Neural cell (in vitro differentiated cells): ENCODE results near the gene SH3D19. TPM values are rescaled to one million over a fixed set of nuclear protein-coding genes. Genes with fewer than 3 reads are reported as not detected.

Source experiments
- H2AFZ ChIP-seq: fragments of 200-600, 300-800 bp; sonication (generic), shearing (Covaris generic); 2 replicates; pipeline ENCODE4 v1.6.0; 2014; ENCODE audit warnings: low read depth, mild to moderate bottlenecking, antibody characterized with exemption, low read length, moderate library complexity
- H3F3A ChIP-seq: fragments of 200-600 bp; shearing (Covaris generic); 2 replicates; pipeline ENCODE4 v1.6.1; 2016; ENCODE audit warnings: mild to moderate bottlenecking, moderate library complexity, mixed read lengths, antibody characterized with exemption, low read length; ENCODE audit not compliant: insufficient read depth, poor library complexity, severe bottlenecking
- H3K27ac ChIP-seq: fragments of 200-600, 300-800 bp; sonication (generic), shearing (Covaris generic); 2 replicates; pipeline ENCODE4 v1.5.1; 2014; ENCODE audit warnings: mild to moderate bottlenecking, low read length, moderate library complexity
- H3K27me3 ChIP-seq: fragments of 300-800, 200-600 bp; sonication (generic), shearing (Covaris generic); 2 replicates; pipeline ENCODE4 v1.6.0; 2014; ENCODE audit warnings: mild to moderate bottlenecking, low read depth, low read length, moderate library complexity; ENCODE audit not compliant: insufficient read depth
- H3K36me3 ChIP-seq: fragments of 300-800, 200-600 bp; sonication (generic), shearing (Covaris generic); 2 replicates; pipeline ENCODE4 v1.5.1; 2014; ENCODE audit warnings: mild to moderate bottlenecking, antibody characterized with exemption, low read length, moderate library complexity; ENCODE audit not compliant: insufficient read depth
- H3K4me2 ChIP-seq: fragments of 300-800, 200-600 bp; sonication (generic), shearing (Covaris generic); 2 replicates; pipeline ENCODE4 v1.6.0; 2014; ENCODE audit warnings: mild to moderate bottlenecking, low read length
- H3K4me3 ChIP-seq: fragments of 300-800, 200-600 bp; sonication (generic), shearing (Covaris generic); 2 replicates; pipeline ENCODE4 v1.5.1; 2014; ENCODE audit warnings: mild to moderate bottlenecking, low read length, moderate library complexity
- H3K79me2 ChIP-seq: fragments of 200-600 bp; shearing (Covaris generic); replicated peaks from 2 replicates; pipeline ENCODE4 v1.6.0; 2014; ENCODE audit warnings: mild to moderate bottlenecking, low read length, moderate library complexity; ENCODE audit not compliant: insufficient read depth
- H3K9ac ChIP-seq: fragments of 300-800, 200-600 bp; sonication (generic), shearing (Covaris generic); 2 replicates; pipeline ENCODE4 v1.6.1; 2016; ENCODE audit warnings: mild to moderate bottlenecking, low read length, mixed read lengths
- H3K9me2 ChIP-seq: fragments of 200-600 bp; shearing (Covaris generic); 2 replicates; pipeline ENCODE4 v1.6.1; 2016; ENCODE audit warnings: mild to moderate bottlenecking, low read length, mixed read lengths; ENCODE audit not compliant: insufficient read depth
- H3K9me3 ChIP-seq: fragments of 200-600, 300-800 bp; sonication (generic), shearing (Covaris generic); 2 replicates; pipeline ENCODE4 v1.6.1; 2016; ENCODE audit warnings: mild to moderate bottlenecking, mixed run types, low read length, moderate library complexity, mixed read lengths
- H4K20me1 ChIP-seq: fragments of 200-600 bp; shearing (Covaris generic); 2 replicates; pipeline ENCODE4 v1.6.1; 2016; ENCODE audit warnings: mild to moderate bottlenecking, mixed run types; ENCODE audit not compliant: insufficient read depth
- CTCF ChIP-seq: fragments of 450-650 bp; IDR thresholded peaks from 2 replicates; pipeline ENCODE4 v1.5.1; 2014; ENCODE audit warnings: antibody characterized with exemption, mild to moderate bottlenecking, moderate library complexity; ENCODE audit not compliant: poor library complexity, severe bottlenecking
- EP300 ChIP-seq: fragments of 450-650 bp; conservative IDR thresholded peaks from 2 replicates; pipeline ENCODE4 v1.6.1; 2014; ENCODE audit warnings: antibody characterized with exemption, mild to moderate bottlenecking, moderate library complexity; ENCODE audit not compliant: poor library complexity, severe bottlenecking
- EZH2 ChIP-seq: fragments of 200-600, 300-800 bp; shearing (Covaris generic), sonication (generic); IDR thresholded peaks from 2 replicates; pipeline ENCODE4 v1.6.1; 2014; ENCODE audit warnings: antibody characterized with exemption, low read length, borderline replicate concordance, mild to moderate bottlenecking; ENCODE audit not compliant: insufficient read depth, poor library complexity, severe bottlenecking
- MXI1 ChIP-seq: fragments of 450-650 bp; conservative IDR thresholded peaks from 2 replicates; pipeline ENCODE4 v1.6.1; 2014; ENCODE audit warnings: antibody characterized with exemption, mild to moderate bottlenecking; ENCODE audit not compliant: poor library complexity, severe bottlenecking
- POLR2AphosphoS5 ChIP-seq: IDR thresholded peaks from 2 replicates; pipeline ENCODE4 v1.6.1; 2012
- RAD21 ChIP-seq: fragments of 450-650 bp; conservative IDR thresholded peaks from 2 replicates; pipeline ENCODE4 v1.6.1; 2014; ENCODE audit warnings: antibody characterized with exemption, mild to moderate bottlenecking, moderate library complexity
- SMC3 ChIP-seq: fragments of 450-650 bp; conservative IDR thresholded peaks from 2 replicates; pipeline ENCODE4 v1.6.1; 2014; ENCODE audit warnings: antibody characterized with exemption, mild to moderate bottlenecking, moderate library complexity; ENCODE audit not compliant: poor library complexity
- TAF1 ChIP-seq: IDR thresholded peaks from 2 replicates; pipeline ENCODE4 v1.6.1; 2012; ENCODE audit warnings: low read depth
- polyA plus RNA-seq: library from polyadenylated mRNA; depleted of rRNA; stranded (reverse); fragments of >200 nt; gene quantifications from 2 replicates; pipeline ENCODE4 v1.2.3, GENCODE V29; 2014
- TF ChIP-seq, protein P1 (sequence below): IDR thresholded peaks from 2 replicates; pipeline ENCODE4 v1.6.1; 2012; ENCODE audit warnings: borderline replicate concordance

SH3D19 gene
- polyA plus RNA-seq, 1 donor from 2014 or later = 0.46 TPM

DNA sequence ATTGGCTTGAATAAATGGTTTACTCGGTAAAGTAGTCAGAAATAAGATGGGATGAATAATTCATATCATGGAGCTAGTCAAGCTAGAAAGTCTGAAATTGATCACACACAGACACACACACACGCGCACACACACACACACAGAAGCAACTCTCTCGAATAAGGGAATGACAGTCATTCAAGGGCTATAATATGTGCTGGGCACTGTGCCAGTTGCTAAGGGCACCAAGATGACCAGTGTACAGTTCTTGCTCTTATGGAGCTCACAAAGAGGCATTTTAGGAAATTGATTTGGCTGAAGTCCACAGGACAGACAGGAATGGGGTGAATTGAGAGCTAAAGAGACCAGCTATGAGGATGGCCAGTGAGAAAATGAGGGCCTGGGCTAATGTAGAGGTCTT is 34.2 kb upstream of the SH3D19 start:
- no peak overlapping the region for H3K9ac ChIP-seq
- no peaks in the 10 kb centered on the region for H3F3A ChIP-seq
- no peaks in the 10 kb centered on the region for H3K79me2 ChIP-seq
- no peak overlapping the region for H2AFZ ChIP-seq
- no peak overlapping the region for H3K4me2 ChIP-seq
- no peak overlapping the region for H3K4me3 ChIP-seq
- H3K27me3 ChIP-seq = no peaks in the 10 kb centered on the region
- H3K36me3 ChIP-seq = no peaks in the 10 kb centered on the region
- H3K27ac ChIP-seq = no peak overlapping the region
- H4K20me1 ChIP-seq = no peaks in the 10 kb centered on the region
- TF ChIP-seq EP300 = no peak
- TF ChIP-seq MXI1 = no peak
- TF ChIP-seq RAD21 = no peak
- no peak for TF ChIP-seq CTCF
- TF ChIP-seq EZH2 = no peak
- TF ChIP-seq POLR2AphosphoS5 = no peak
- no peak for TF ChIP-seq TAF1
- TF ChIP-seq, protein P1, sequence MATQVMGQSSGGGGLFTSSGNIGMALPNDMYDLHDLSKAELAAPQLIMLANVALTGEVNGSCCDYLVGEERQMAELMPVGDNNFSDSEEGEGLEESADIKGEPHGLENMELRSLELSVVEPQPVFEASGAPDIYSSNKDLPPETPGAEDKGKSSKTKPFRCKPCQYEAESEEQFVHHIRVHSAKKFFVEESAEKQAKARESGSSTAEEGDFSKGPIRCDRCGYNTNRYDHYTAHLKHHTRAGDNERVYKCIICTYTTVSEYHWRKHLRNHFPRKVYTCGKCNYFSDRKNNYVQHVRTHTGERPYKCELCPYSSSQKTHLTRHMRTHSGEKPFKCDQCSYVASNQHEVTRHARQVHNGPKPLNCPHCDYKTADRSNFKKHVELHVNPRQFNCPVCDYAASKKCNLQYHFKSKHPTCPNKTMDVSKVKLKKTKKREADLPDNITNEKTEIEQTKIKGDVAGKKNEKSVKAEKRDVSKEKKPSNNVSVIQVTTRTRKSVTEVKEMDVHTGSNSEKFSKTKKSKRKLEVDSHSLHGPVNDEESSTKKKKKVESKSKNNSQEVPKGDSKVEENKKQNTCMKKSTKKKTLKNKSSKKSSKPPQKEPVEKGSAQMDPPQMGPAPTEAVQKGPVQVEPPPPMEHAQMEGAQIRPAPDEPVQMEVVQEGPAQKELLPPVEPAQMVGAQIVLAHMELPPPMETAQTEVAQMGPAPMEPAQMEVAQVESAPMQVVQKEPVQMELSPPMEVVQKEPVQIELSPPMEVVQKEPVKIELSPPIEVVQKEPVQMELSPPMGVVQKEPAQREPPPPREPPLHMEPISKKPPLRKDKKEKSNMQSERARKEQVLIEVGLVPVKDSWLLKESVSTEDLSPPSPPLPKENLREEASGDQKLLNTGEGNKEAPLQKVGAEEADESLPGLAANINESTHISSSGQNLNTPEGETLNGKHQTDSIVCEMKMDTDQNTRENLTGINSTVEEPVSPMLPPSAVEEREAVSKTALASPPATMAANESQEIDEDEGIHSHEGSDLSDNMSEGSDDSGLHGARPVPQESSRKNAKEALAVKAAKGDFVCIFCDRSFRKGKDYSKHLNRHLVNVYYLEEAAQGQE = no peak
- TF ChIP-seq SMC3 = no peak
- H3K9me3 ChIP-seq = no peaks in the 10 kb centered on the region
- no peaks in the 10 kb centered on the region for H3K9me2 ChIP-seq

DNA sequence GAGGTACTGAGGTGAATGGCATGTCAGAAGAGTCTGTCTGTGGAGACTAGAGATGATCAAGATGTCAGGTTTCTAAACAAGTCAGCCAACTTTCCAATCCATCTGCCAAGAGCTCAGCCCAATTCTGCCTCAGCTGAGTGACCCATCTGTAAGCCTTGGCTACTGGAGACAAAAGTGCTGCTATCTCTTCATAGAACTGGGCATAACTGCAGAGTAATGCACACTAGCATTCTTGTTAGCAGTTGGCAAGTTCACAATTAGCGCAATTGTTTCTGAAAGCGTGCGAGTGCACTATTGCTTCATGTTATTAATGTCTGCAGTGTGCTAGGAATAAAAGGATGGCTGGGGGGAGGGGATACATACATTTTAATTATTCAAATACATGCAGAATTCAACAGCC is 32.9 kb upstream of the SH3D19 start:
- Histone ChIP-seq H3K4me2 (no peak overlapping the region), H3K79me2 (no peaks in the 10 kb centered on the region), H3K4me3 (no peak overlapping the region), H3K9ac (no peak overlapping the region), H2AFZ (no peak overlapping the region), H3K27me3 (no peaks in the 10 kb centered on the region), H3K27ac (no peak overlapping the region), H3K9me2 (no peaks in the 10 kb centered on the region), H3K36me3 (no peaks in the 10 kb centered on the region), H4K20me1 (no peaks in the 10 kb centered on the region), H3F3A (no peaks in the 10 kb centered on the region), H3K9me3 (no peaks in the 10 kb centered on the region)
- TF ChIP-seq CTCF = no peak
- no peak for TF ChIP-seq TAF1
- no peak for TF ChIP-seq SMC3
- no peak for TF ChIP-seq EP300
- TF ChIP-seq, protein P1 = no peak
- TF ChIP-seq MXI1 = no peak
- TF ChIP-seq EZH2 = no peak
- TF ChIP-seq RAD21 = no peak
- no peak for TF ChIP-seq POLR2AphosphoS5
